Daoy (cell line): Measurements from ENCODE around the gene OR11A1. TPM values are rescaled to one million over a fixed set of nuclear protein-coding genes. Genes with fewer than 3 reads are reported as not detected.
"Not testable (repeated sequence)": the region's sequence is repeated elsewhere in the genome, so short reads cannot be mapped to it uniquely, and the experiment has no call there.

Source experiments
- DNase-seq: peaks from one replicate; pipeline ENCODE4 v3.0.0-alpha.2; 2015; ENCODE audit warnings: low read depth
- total RNA-seq: library from RNA; depleted of rRNA; stranded (reverse); fragments of >200 nt; shearing (Covaris generic); gene quantifications from 2 replicates; pipeline ENCODE4 v1.2.3, GENCODE V29; 2014

OR11A1 gene
- total RNA-seq, 1 experiment from 2014 or later = not detected

- no peak for DNase-seq
These were observed 21.9 kb upstream of the OR11A1 start for GRCh38 chr6:29478740-29479139.

GRCh38 chr6:29477923-29478450, 21.1 kb upstream of the OR11A1 start:
- DNase-seq = no peak

- no peak for DNase-seq
These were observed 18.1 kb upstream of the OR11A1 start for GRCh38 chr6:29474996-29475395.

- no peak for DNase-seq
These were observed 9.4 kb upstream of the OR11A1 start for GRCh38 chr6:29466241-29466640.

GRCh38 chr6:29465801-29466200, 8.9 kb upstream of the OR11A1 start:
- no peak for DNase-seq

- no peak for DNase-seq
These were observed 8.4 kb upstream of the OR11A1 start for GRCh38 chr6:29465279-29465678.

GRCh38 chr6:29462022-29462421, 5.2 kb upstream of the OR11A1 start:
- no peak for DNase-seq

- DNase-seq = no peak
These were observed 4.3 kb upstream of the OR11A1 start for GRCh38 chr6:29461021-29461814.

GRCh38 chr6:29451471-29452193, 5.2 kb downstream of the OR11A1 start:
- DNase-seq = peak; percentile 49

GRCh38 chr6:29447670-29448069, 9.2 kb downstream of the OR11A1 start:
- DNase-seq = peak; percentile 68

- not testable (repeated sequence) for DNase-seq
These were observed 12.8 kb downstream of the OR11A1 start for GRCh38 chr6:29444031-29444430.

- no peak for DNase-seq
These were observed 14.2 kb downstream of the OR11A1 start for GRCh38 chr6:29442719-29443118.

- DNase-seq = no peak
These were observed 17.9 kb downstream of the OR11A1 start, which contains the start of gene OR10C1 for GRCh38 chr6:29439006-29439405. TSS of gene OR10C1 (plus strand) at chr6:29439306. CDS start at chr6:29440016, 710 bp downstream.

GRCh38 chr6:29436730-29437129, 20.1 kb downstream of the OR11A1 start:
- DNase-seq = peak; percentile 61

- no peak for DNase-seq
These were observed 30.2 kb downstream of the OR11A1 start for GRCh38 chr6:29426654-29427053.

GRCh38 chr6:29425075-29425474, 31.8 kb downstream of the OR11A1 start:
- DNase-seq = no peak

GRCh38 chr6:29424575-29424974, 32.3 kb downstream of the OR11A1 start:
- DNase-seq = peak; percentile 15

- no peak for DNase-seq
These were observed 32.7 kb downstream of the OR11A1 start for GRCh38 chr6:29424168-29424567.

GRCh38 chr6:29419516-29419915, 37.4 kb downstream of the OR11A1 start:
- peak; percentile 27 for DNase-seq

GRCh38 chr6:29414588-29414987, 42.3 kb downstream of the OR11A1 start, which contains the start of gene OR12D1:
TSS of gene OR12D1 (plus strand) at chr6:29414928.
- DNase-seq = peak; percentile 15

GRCh38 chr6:29403801-29404200, 53.1 kb downstream of the OR11A1 start:
- no peak for DNase-seq

- no peak for DNase-seq
These were observed 57.3 kb downstream of the OR11A1 start for GRCh38 chr6:29399525-29399924.

- no peak for DNase-seq
These were observed 61.5 kb downstream of the OR11A1 start, which contains the start of gene OR12D2 for GRCh38 chr6:29395331-29395730. TSS of gene OR12D2 (plus strand) at chr6:29395631. CDS start at chr6:29396700, 1,069 bp downstream.
